NCI-H774 (cell line): ENCODE data around the gene NRXN3.

Experiments
- DNase-seq: peaks from one replicate; lab custom pipeline; 2025; lab: John Stamatoyannopoulos, UW

NRXN3 gene

DNA sequence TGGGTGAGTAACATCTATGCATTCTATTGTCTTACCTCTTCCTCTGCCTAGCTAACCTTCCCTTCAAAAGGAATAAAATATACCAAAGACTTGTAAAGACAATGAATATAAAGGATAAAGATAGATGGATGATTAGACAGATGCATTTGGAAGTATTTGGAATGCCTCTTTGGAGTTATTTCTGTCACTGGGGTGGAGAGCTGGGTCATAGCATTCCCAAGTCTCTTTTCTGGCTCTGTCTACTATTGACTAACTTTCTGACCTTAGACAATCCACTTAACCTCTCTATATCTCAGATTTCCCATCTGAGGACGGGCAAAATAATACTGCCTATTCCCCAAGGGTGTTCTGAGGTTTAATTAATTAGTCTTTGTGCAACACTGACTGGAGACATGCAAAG lies 1523.8 kb downstream of the NRXN3 start:
- DNase-seq: no peak

DNA sequence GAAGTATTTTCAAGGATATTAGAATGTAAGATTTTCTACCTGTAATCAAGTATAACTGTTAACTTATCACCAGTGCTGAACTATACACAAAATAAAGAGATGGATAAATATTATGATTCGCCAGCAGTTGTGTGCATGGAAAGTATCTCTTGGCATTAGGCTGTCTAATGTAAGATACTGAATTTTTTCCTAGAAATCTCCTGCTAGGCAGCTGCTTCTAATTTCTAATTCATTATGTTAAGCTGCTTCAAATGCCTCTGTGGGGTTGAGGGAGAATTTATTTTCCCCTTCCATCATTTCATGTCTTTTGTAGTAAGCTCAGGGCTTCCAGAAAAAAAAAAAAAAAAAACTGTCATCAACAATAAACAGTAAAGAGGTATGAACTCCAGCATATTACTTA lies 1525.1 kb downstream of the NRXN3 start:
- no peak for DNase-seq

DNA sequence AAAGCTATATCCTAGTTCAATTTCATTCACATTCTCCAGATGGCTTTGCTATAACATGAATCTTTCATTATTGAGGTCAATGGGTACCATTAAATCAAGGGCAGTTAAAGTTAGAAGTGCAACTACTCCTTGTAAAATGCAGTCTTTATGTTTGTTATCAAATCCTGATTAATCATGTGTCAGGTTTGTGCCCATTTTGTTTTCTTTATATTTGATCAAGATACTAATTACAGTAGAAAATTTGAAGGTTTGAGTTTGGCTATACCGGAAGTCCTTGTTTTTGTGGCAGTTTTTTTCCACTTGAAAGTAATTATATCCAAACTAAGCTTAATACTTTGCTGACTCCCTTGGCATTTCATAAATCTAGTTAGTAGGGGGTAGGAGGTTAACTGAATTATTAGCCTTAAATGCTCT lies 1528.1 kb downstream of the NRXN3 start:
- DNase-seq: no peak

DNA sequence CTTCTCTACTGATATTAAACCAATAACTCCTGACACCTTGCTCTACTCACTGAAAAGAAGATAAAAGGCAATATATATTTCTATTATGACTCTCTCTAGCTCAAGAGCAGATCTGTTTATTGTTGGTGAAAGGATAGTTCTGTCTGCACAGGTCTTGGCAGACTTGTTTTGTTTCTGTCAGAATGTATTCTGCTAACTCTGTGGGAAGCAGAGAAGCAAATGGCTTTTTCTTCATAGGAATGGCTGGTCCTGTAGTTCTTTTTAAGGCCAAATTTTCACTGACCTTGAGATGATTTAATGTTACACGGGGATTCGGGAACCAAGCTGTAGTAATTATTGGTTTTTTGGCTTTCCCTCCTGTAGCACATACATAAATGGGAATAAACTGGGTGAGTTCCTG lies 1529.0 kb downstream of the NRXN3 start:
- no peak for DNase-seq

DNA sequence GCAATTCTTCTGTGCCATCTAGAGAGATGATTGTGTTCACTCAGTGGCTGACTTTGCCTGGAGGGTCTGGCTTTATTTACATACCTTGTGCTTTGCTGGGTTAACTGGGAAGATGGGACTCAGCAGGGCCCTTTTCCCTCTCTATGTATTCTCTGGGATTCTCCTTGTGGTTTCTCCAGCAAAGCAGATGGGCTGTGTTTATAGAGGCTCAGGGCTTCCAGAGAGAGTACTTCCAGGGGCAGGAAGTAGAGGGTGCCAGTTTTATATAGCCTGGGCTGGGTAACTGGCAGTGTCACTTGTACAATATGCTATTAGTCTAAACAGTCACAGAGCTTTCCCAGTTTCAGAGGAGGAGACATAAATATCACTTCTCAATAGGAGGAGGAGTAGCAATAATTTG lies 1531.2 kb downstream of the NRXN3 start:
- DNase-seq: no peak

DNA sequence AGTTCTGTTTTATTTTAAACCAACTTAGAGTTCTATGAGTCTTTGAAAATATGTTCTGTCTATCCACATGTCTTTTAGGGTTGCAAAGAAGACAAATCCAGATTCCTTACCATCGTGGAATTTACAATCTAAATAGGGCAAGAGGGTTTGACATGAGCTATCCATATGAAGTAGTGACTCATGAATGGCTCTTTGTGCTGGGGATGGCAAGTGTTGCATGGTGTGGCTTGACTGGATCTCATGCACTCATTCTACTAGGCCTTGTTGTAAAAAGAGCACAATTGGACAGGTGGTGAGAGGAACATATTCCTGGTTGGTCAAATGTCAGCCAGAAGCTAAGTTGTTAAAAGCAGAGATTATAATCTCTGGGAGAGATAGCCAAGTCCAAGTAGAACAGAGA lies 1532.0 kb downstream of the NRXN3 start:
- DNase-seq: no peak

DNA sequence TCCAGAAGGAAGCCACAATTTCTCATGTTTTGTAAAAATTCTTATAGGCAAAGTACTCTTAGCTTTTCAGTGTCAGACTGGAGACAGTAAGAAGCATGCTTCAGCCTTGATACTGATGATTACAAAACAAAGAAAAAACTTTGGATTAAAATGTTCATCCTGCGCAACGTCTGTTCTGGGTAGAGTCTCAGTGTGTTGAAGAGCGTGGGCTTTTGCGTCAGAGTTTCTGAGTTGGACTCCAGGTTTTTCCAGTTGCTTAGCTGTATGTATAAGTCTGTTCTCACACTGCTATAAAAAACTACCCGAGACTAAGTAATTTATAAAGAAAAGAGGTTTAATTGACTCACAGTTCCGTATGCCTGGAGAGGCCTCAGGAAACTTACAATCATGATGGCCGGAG lies 1533.0 kb downstream of the NRXN3 start:
- no peak for DNase-seq

DNA sequence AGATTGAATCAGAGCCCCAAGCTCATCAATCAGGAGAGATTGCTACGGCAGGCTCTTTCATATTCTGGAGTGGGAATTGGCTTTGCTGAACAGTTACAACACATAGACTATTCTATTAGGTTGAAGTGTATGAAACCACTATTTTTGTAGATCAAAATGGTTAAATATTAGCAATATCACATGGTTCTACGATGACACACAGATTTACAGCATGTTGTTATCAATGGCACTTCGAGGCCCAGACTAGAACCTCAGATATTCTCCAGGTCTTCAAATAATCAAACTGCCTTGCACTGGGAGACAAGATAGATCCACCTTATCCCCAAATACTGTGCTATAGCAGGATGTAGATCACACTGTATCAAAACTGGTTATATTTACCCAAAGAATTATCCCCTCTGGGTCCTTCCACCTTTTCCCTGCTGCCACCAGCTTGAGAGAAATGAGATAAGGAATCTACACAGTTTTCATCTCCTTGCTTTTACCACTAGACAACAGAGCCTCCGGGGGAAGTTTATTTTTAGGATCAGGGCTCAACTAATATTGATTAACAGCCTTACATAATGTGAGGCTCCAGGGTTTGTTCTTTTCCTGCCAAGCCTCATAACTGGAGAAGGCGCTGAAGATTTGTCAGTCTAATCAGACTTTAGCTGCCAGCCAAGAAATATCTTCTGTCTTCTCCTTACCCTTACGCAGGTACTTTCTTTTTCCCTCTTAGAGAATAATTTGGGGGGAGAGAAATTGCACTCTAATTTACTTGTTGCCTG lies 1534.1 kb downstream of the NRXN3 start:
- DNase-seq: no peak

DNA sequence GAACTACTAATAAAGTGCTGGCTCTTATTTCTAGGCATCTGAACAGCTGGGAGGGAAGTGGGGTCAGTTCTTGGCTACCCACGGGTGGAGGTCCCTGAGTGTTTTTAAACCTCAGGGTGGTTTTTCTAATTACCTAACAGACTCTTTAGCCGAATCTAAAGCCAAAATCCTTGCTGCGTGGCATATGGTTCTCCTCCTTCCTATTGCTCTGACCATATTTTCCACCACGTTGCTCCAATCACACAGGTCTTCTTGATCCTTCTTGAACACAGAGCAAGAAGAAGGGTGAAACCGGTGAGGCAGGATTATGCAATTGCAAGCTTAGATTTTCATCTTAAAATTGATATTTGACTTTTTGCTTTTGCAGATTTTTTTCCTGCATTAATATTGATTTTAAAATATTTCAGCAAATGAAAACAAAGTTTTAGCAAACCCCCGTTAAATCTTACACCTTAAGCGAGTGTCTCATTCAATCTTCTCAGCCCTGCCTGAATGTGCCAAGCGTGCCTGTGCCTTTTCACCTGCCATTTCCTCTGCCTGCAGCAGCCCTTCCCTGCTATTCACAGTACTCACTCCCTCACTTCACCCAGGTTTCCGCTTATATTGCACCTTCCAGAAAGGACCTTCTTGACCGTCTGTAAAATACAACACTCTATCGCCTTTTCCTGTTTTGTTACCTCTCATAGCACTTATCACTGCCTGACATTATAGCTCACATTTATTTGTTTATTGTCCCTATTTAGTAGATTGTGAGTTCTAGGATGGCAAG lies 1535.1 kb downstream of the NRXN3 start:
- DNase-seq: no peak

DNA sequence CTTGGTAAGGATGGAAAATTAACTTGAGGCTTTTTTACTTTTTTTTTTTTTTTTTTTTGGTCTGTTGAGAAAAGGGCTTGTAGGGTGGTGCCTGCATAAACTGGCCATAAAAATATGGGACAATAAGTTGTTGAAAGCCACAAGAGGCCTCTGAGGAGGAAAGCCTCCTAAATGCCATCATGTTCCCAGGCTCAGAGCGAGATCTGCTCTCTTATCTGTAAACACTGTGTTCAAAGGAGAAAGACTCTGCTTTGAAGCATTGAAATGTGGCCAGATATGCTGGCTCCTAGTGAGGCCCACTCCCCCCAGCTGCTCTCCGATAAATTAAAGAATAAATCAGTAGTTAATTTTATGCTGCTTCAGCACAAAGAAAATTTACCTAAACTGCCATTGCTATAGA lies 1536.2 kb downstream of the NRXN3 start:
- DNase-seq: no peak

DNA sequence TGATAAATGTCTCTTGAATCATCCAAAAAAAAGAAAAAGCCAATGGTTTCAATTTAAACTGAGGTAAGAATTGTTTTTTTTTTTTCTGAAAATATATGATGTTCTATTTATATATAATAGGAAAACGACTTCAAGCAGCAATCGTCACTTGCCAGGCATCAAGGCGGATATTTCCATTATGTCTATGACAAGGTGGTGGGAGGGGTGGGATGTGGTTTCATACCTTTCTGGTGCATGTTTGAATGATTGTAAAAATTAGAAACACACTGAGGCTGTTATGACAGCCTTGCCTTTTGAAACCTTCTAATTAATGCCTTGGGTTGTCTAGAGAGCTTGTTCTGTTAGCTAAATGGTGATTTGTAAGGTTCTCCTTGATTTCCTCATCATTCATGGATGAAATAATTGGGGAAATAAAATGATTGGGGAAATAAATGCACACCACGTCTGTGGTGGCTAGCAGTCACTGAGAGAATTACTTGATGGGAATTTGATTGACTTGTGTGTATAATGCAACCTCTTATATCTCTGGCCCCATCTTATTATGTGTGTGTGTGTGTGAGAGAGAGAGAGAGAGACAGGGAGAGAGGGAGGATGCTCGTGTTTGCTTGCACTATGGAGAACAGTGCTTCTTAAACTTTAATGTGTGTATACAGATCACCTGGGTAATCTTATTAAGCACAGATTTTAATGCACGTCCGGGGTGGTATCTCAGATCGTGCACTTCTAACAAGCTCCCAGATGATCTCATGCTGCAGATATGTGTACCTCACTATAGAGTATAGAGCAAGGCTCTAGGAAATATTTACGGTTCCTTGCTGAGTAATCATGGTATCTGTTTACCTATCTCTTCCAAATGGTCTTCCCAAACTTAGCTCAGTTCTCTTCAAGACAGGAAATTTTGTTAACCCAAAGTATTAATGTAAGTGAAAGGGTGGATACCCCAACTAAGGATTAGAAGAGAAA lies 1538.5 kb downstream of the NRXN3 start:
- DNase-seq: no peak

DNA sequence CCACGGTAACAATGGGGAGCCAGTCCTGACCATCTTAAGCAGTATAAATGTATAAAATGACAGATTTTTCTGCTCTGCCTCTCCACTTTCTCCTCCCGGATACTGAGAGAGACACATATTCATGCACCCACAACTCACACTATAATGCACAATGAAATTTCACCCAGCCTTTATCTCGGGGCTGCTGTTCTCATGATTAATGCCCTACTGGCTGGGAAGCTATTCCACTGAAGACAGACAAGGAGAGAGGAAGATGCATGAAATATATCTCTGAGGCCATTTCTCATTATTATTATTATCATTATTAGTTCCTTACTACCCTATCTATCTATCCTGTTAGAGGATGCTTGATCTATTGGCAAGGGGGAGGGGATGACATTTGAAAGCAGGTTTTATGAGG lies 1539.4 kb downstream of the NRXN3 start:
- no peak for DNase-seq

DNA sequence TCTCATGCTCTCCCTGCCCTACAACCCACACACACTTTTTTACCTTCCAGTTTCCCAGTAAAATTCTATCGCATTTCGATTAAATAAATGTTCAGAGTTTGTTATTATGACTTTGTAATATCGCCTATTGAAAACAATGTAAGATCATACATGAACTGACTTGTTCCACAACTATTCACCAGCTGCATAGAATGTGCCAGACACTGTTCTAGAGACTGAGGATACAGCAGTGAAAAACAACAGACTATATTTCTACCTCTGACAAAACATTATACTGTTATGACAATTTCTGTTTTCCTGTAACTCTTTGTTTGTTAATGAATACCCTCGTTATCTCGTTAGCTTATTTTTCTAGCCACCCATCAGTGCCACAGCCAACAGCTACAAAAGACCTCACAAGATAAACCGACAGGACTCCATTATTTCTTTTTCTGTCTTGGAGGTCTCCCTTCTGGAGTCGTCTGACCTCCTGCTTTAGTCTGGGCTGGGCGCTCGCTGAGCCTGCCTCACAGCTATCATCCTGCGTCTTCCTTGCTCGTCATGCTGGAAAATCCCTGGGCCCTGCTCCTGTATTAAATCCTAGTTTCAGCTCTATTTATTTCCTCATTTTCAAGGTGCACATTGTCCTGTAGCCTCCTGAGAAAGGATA lies 1542.3 kb downstream of the NRXN3 start:
- DNase-seq: no peak

DNA sequence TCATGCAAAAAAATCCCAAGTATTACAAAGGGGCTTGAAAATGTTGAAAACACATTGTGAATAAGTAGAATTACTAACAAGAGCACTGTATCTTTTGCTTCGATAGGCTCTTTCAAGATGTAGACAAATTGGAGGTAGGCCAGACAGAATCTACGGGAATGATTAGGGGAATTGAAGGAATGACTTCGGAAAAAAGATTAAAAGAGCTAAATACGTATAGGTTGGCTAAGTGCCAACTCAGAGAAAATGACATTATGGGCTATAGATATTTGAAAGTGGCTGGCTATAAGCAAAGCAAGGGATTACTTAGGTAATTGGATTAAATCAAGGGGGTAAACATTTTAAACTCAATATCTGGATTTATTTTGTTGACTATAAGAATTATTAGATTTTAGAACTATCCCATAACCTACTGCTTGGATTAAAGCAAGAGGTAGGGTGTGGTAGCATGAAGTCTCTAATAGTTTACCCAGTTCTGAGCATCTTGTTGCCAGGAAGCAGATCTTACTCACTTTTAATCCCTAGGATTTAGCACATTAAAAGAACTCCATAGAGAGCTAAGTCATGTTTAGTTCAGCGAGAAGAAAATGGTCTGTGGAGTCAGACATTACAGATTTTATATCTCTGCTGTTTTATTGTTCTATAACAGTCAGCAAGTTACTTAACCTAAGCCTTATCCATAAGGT lies 1551.4 kb downstream of the NRXN3 start:
- DNase-seq: no peak

DNA sequence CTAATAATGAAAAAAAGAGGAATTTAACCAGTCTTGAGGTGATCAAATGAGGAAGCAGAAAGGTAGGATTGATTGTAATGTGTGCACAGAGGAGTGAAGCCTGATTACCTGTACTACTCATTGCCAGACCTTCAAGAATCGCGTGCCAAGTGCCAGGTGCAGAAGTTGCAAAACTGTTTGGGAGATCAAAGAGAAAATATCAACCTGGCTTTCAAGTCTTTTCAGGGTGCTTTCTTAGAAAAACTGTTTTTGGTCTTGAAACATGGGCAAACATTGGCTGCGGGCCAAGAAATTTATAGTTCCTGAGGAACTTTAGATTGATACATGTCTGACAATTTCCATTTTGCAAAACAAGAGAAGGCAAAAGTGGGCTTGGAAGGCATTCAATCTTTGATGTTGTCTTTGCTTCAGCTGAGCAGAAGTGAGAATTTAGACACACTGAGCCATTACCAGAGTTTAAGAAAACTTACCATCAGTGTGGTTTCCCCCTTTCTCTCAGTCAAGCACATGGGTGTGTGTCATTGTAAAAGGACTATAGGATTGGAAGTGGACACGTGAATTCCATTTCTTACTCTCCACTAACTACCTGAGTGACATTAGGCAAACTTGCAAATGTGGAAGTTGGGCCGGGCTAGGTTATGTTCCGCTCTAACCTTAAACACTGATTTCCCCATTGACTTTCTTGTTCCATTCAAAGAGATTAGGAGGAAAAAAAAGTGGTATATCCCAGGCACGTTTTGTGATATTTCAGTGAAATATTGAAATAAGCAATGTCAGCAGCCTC lies 1555.0 kb downstream of the NRXN3 start:
- DNase-seq: no peak

DNA sequence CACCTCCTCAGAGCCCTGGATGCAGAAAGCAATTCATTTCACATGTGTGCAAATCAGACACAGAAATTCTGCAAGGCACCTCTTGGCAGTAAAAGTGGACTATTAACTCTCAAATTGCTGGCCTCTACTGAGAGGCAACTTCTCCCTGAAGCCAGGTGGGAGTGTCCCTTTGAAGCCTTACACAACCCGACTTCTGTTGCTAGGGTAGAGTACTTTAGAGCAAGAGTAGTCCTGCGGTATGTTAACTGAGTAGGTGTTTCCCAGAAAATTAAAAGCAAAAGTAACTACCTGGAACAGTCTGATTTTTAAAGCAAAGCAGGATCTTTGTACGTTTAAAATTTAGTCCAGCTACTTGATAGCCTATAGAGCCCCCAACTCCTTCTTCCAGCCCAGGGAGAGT lies 1557.7 kb downstream of the NRXN3 start:
- no peak for DNase-seq

DNA sequence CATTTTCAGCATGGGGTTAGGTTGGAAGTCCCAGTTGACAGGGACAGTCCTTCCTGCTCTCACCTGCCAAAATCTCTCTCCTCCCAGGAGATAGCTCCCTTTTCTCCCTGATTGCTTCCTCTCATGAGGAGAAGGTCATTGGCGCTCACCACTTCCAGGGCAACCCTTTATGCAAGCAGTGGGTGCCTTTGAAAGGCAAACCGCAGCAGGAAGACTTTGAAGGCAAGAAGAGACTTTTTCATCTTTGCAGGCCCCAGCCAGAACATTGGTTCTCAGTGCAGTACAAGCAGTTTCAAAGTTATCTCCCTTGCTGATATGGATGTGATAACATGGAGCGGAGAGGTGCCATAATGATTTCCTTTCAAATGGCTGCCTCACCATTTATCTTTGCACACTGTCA lies 1558.2 kb downstream of the NRXN3 start:
- no peak for DNase-seq

DNA sequence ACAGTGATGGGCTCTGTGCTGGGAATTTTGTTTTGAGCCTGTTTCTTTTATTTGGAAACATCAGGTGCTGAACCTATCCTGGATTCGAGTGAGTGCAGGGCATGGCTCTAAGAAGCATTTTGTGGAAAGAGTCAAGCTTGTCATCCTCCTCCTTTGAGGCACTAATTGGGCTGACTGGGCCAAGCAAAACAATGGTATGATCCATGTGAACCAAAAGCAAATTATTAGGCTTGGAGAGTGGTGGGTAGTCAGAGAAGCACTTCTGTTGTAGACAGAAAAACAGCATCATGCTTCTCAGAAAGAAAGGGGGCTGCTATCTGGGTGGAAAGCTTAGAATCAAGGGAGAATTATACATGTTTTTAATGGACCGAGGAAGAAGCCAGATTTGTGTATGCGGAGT lies 1559.6 kb downstream of the NRXN3 start:
- no peak for DNase-seq

DNA sequence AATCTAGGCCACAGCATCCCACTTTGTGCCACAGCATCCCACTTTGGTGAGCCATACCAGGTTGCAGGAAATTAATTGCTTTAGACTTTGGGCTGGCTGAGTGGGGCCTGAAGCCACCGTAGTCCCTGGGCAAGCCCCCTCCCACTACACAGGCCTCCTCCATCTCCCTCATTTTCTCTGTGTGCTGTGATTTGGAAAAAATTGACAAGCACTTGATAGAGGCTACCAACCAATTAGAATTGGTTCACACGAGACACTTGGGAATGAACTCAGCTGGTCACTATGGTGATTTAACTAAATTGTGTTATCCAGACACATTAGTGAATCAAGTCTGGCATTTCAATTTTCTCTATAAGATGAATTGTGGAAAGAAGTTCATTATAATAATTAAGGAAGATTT lies 1560.0 kb downstream of the NRXN3 start:
- no peak for DNase-seq

DNA sequence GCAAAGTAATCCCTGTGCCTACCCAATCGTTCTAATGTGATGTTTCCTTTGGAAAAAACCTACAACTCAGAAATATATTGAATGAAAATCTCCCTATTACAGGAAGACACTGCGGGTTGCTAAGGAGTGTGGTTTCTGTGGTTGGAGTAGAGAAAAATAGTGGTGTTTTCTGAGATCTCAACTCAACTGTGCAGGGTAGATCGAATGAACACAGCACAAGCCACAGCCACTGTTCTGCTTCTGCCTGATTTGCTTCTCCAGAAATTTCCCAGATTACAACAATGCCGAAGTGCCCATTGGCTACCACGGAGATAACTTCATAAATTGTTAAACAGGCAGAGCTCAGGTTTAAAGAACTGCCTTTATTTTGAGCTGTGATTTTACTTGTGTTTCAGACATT lies 1560.8 kb downstream of the NRXN3 start:
- DNase-seq: no peak
